Endothelial cell of umbilical vein (primary cell): ENCODE data around the gene TEX35. TPM values are rescaled to one million over a fixed set of nuclear protein-coding genes. Genes with fewer than 3 reads are reported as not detected.

Experiments
- BruUV-seq: library from RNA; stranded (reverse); fragments of 400-500 nt; replicated peaks from 2 replicates; lab custom pipeline; 2021; lab: Mats Ljungman, UMichigan
- CTCF ChIA-PET: fragments of 300-600, 350-600 bp; sonication (Branson Sonifier 250); formaldehyde crosslinking; loops from one replicate; lab custom pipeline; 2021; ENCODE audit warnings: antibody characterized with exemption, inconsistent platforms; lab: Charles Lee
- POLR2A ChIA-PET: fragments of 300-600, 350-600 bp; sonication (Branson Sonifier 250); formaldehyde crosslinking; loops from one replicate; lab custom pipeline; 2021; ENCODE audit warnings: antibody characterized with exemption, inconsistent platforms; lab: Charles Lee
- DNase-seq: peaks from one replicate; pipeline ENCODE4 v3.0.0-alpha.2; 2011; ENCODE audit warnings: low read depth, low spot score
- FAIRE-seq: peaks from 2 replicates; lab custom pipeline; 2011; peaks lifted over from hg19 to GRCh38; lab: Jason Lieb, UNC
- H2AFZ ChIP-seq: 2 replicates; pipeline ENCODE4 v1.6.0; 2012; ENCODE audit warnings: low read depth, low read length, control low read depth, inconsistent platforms
- H3K27ac ChIP-seq: 2 replicates; pipeline ENCODE4 v1.5.1; 2011; ENCODE audit warnings: low read depth, mild to moderate bottlenecking, control low read depth, low read length, moderate library complexity; ENCODE audit not compliant: insufficient read depth
- H3K27me3 ChIP-seq, 2 experiments: 2 replicates each; pipeline versions ENCODE4 v1.6.0 to v1.6.1; 2011; ENCODE audit warnings: low read length in 2 of 2, mixed read lengths in 1 of 2; ENCODE audit not compliant: control insufficient read depth in 2 of 2, insufficient read depth in 2 of 2
- H3K36me3 ChIP-seq, 2 experiments: 2 replicates in 1 of 2; 3 replicates in 1 of 2; pipeline ENCODE4 v1.5.1; 2011; ENCODE audit warnings: low read length in 2 of 2, mild to moderate bottlenecking in 1 of 2, moderate library complexity in 1 of 2; ENCODE audit not compliant: control insufficient read depth in 2 of 2, insufficient read depth in 2 of 2; ENCODE audit errors: extremely low read depth in 1 of 2
- H3K4me1 ChIP-seq: 3 replicates; pipeline ENCODE4 v1.5.1; 2011; ENCODE audit warnings: mild to moderate bottlenecking, low read length; ENCODE audit not compliant: control insufficient read depth, insufficient read depth; ENCODE audit errors: extremely low read depth
- H3K4me2 ChIP-seq: 2 replicates; pipeline ENCODE4 v1.6.1; 2011; ENCODE audit warnings: low read length, control low read depth, mixed read lengths; ENCODE audit not compliant: insufficient read depth
- H3K4me3 ChIP-seq, 3 experiments: fragments of 200-600 bp in 1 of 3; sonication (generic), shearing (Covaris generic) in 1 of 3; replicated peaks in 1 of 3; 2 replicates each; pipeline ENCODE4 v1.5.1; 2011 to 2016; ENCODE audit warnings: control low read depth in 3 of 3, low read length in 3 of 3, mild to moderate bottlenecking in 2 of 3, inconsistent platforms in 1 of 3, low read depth in 1 of 3, moderate library complexity in 1 of 3; ENCODE audit not compliant: insufficient read depth in 1 of 3
- H3K79me2 ChIP-seq: 2 replicates; pipeline ENCODE4 v1.6.0; 2012; ENCODE audit warnings: low read length, inconsistent platforms; ENCODE audit not compliant: control insufficient read depth, insufficient read depth
- H3K9ac ChIP-seq: replicated peaks from 2 replicates; pipeline ENCODE3; 2011; ENCODE audit warnings: low read length, control low read depth; ENCODE audit not compliant: insufficient read depth; ENCODE audit errors: extremely low read depth
- H3K9me1 ChIP-seq: replicated peaks from 3 replicates; pipeline ENCODE4 v1.6.0; 2011; ENCODE audit warnings: mild to moderate bottlenecking, low read length; ENCODE audit not compliant: control insufficient read depth, insufficient read depth; ENCODE audit errors: extremely low read depth
- H3K9me3 ChIP-seq: replicated peaks from 2 replicates; pipeline ENCODE4 v1.5.1; 2012; ENCODE audit warnings: low read length, inconsistent platforms; ENCODE audit not compliant: control insufficient read depth, insufficient read depth
- H4K20me1 ChIP-seq: replicated peaks from 2 replicates; pipeline ENCODE3; 2011; ENCODE audit warnings: mild to moderate bottlenecking, low read length; ENCODE audit not compliant: control insufficient read depth, insufficient read depth; ENCODE audit errors: extremely low read depth
- CTCF ChIP-seq, 2 donors: IDR thresholded peaks; 1 replicate in 1 of 2; 2 replicates in 1 of 2; pipeline ENCODE4 v1.5.1; 2011; ENCODE audit warnings: low read length in 2 of 2, mild to moderate bottlenecking in 2 of 2, moderate library complexity in 2 of 2, control low read depth in 1 of 2, inconsistent platforms in 1 of 2, low read depth in 1 of 2; ENCODE audit not compliant: insufficient read depth in 1 of 2; ENCODE audit errors: extremely low read depth in 1 of 2
- EZH2 ChIP-seq: IDR thresholded peaks from 2 replicates; pipeline ENCODE4 v1.6.1; 2012; ENCODE audit warnings: borderline replicate concordance, low read depth, mild to moderate bottlenecking, moderate library complexity, low read length, inconsistent platforms; ENCODE audit not compliant: severe bottlenecking
- FOS ChIP-seq: IDR thresholded peaks from 2 replicates; pipeline ENCODE4 v1.6.1; 2011; ENCODE audit warnings: mild to moderate bottlenecking, low read length, moderate library complexity, borderline replicate concordance; ENCODE audit not compliant: insufficient read depth
- GATA2 ChIP-seq: IDR thresholded peaks from 2 replicates; pipeline ENCODE4 v1.7.0; 2011; ENCODE audit warnings: low read depth, mild to moderate bottlenecking, moderate library complexity, mixed read lengths, low read length; ENCODE audit not compliant: insufficient read length, insufficient read depth
- JUN ChIP-seq: IDR thresholded peaks from 2 replicates; pipeline ENCODE4 v1.6.1; 2011; ENCODE audit warnings: borderline replicate concordance, low read depth; ENCODE audit not compliant: insufficient read length, insufficient read depth
- MAX ChIP-seq: IDR thresholded peaks from 2 replicates; pipeline ENCODE4 v1.6.1; 2011; ENCODE audit not compliant: insufficient read depth, insufficient read length
- MYC ChIP-seq: IDR thresholded peaks from one replicate; pipeline ENCODE4 v1.6.1; 2011; ENCODE audit warnings: mild to moderate bottlenecking, low read depth, low read length
- POLR2A ChIP-seq: IDR thresholded peaks from 2 replicates; pipeline ENCODE4 v1.6.1; 2012; ENCODE audit warnings: low read depth, mild to moderate bottlenecking, control low read depth, low read length
- POLR2AphosphoS5 ChIP-seq: IDR thresholded peaks from 2 replicates; pipeline ENCODE4 v1.6.1; 2012; ENCODE audit warnings: low read depth, mild to moderate bottlenecking, control low read depth, low read length, moderate library complexity; ENCODE audit not compliant: insufficient read depth
- dilution Hi-C: fragments of 300-500 bp; cut with MboI; formaldehyde crosslinking; loops from one replicate; pipeline ENCODE4 v1.15.0; 2019; ENCODE audit warnings: low sequenced_read_pairs; ENCODE audit not compliant: extremely low pct_ligation_motif_present
- intact Hi-C: fragments of 100-400 bp; cut with micrococcal nuclease; formaldehyde crosslinking; loops from one replicate; pipeline ENCODE4 v1.10.0; 2022
- polyA plus RNA-seq, 4 experiments: library from polyadenylated mRNA; depleted of rRNA in 3 of 4; stranded (reverse) in 3 of 4; unstranded in 1 of 4; fragments of >200 nt; gene quantifications; 2 replicates each; pipeline versions ENCODE4 v1.2.1 to v1.2.3, GENCODE V29; 2011 to 2012; ENCODE audit warnings: missing spikeins in 1 of 4
- total RNA-seq: library from RNA; stranded (reverse); gene quantifications from 2 replicates; pipeline ENCODE4 v1.2.3, GENCODE V29; 2021

Gene TEX35
- total and polyA plus RNA-seq, 2 donors (not counting 3 experiments of a cell fraction or from before 2014, with no cell fraction given): not detected

DNA sequence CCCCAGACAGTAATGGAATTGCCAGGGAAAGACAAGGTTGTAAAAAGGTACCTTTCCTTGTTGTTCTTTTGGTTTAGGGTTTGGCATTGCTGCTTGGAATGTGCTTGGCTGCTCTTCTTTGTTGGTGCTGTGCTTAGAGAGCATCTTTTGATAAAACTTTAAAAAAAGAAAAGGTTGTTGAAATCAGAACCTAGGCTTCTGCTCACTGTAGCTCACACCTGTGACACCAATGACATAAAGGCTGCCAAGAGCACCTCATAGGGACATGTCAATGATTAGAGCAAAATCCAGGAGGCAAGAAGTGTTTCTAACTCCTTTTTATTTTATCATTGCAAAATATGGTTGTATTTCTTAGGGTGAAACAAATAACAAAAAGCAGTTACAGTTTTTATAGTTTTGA, 45.1 kb upstream of the TEX35 start:
- POLR2A ChIA-PET: no interaction called here
- H3K9ac ChIP-seq: no peak overlapping the region
- no peak overlapping the region for H3K27ac ChIP-seq
- CTCF ChIA-PET: no interaction called here
- no peaks in the 10 kb centered on the region for H3K79me2 ChIP-seq
- peaks cover 0 to 7% of the 10 kb centered on the region in 2 experiments for H3K36me3 ChIP-seq
- DNase-seq (no peak), FAIRE-seq (no peak)
- intact Hi-C loops: no loop called here
- no peaks in the 10 kb centered on the region for H3K9me3 ChIP-seq
- H3K4me3 ChIP-seq: no peak overlapping the region
- TF ChIP-seq MAX (no peak), POLR2A (no peak), JUN (no peak), GATA2 (no peak), CTCF (IDR thresholded peaks at IDR 0.05; ENCODE audit: extremely low read depth in 1 of 2, insufficient read depth in 1 of 2, low read depth in 1 of 2, low read length in 2 of 2) (no peak), POLR2AphosphoS5 (no peak), EZH2 (no peak), MYC (no peak), FOS (no peak)
- dilution Hi-C loops: no loop called here
- no peak overlapping the region for H2AFZ ChIP-seq
- H3K27me3 ChIP-seq: no peaks in the 10 kb centered on the region
- H4K20me1 ChIP-seq: no peaks in the 10 kb centered on the region
- no peaks in the 10 kb centered on the region for H3K4me1 ChIP-seq
- no peaks in the 10 kb centered on the region for H3K9me1 ChIP-seq
- no peak overlapping the region for H3K4me2 ChIP-seq
- BruUV-seq: no TSS peak
